HK-2 (cell line): ENCODE results near the gene FAM163B.

ENCODE experiments used
- DNase-seq: peaks from one replicate; pipeline ENCODE4 v3.0.0-alpha.2; 2018; ENCODE audit not compliant: unreplicated experiment

Gene FAM163B

DNA sequence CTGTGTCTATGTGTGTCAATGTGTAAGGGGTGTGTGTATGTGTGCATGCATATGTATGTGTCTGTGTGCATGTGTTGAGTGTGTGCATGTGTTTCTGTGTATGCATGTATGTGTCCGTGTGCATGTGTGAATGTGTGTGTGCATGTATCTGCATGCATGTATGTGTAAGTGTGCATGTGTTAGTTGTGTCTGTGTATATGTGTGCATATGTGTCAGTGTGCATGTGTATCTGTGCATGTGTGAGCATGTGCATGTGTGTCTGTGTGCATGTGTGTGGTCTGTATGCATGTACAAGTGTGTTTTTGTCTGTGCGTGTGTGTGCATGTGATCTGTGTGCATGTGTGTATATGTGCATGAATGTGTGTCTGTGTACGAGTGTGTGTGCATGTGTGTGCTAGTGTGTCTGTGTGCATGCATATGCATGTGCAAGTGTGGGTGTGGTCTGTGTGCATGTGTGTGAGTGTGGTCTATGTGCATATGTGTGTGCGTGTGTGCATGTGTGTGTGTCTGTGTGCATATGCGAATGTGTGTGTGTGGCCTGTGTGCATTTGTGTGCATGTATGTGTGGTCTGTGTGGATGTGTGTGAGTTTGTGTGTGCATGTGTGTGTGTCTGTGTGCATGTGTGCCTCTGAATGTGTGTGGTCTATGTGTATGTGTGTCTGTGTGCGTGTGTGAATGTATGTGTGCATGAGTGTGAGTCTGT is 9.6 kb downstream of the FAM163B start:
- no peak for DNase-seq

DNA sequence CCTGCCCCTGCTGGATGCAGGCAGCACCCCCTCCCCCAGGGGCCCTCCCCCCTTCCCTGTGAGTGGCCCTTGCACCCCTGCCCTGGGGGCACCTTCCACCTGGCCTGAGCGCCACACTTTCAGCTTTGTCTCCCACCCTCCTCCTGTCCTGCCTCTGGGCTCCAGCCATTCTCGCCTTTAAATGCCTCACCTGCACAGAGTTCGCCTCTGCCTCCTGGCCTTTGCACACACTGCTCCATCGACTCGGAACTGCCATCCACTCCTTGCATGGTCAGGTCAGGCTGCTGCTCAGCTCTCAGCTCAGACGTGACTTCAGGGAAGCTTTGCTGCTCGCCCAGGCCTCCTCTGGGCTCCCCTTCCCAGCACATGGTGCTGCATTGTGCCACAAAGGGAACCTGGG is 10.2 kb downstream of the FAM163B start:
- DNase-seq = no peak

DNA sequence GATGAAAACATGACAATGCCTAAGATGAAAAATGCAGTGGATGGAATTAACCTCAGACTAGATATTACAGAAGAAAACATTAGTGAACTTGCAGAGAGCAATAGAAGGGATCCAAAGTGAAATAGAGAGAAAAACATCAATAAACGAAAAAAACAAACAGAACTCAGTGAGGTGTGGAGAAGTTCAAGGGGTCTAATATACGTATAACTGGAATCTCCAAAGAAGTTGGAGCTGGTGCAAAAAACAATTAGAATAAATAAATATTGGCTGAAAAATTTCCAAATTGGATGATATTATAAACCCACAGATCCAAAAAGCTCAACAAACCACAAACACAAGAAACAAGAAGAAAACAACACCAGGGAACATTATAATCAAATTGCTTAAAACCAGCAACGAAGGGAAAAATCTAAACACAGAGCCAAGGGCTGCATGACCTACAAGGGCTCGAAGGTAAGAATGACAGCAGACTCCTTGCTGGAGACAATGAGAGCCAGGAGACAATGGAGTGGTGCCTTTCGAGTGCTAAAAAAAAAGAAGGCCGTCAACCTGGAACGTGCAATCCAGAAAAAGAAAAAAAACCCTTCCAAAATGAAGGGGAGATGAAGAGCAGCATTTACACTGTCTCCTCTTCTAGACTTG is 11.8 kb downstream of the FAM163B start:
- no peak for DNase-seq

DNA sequence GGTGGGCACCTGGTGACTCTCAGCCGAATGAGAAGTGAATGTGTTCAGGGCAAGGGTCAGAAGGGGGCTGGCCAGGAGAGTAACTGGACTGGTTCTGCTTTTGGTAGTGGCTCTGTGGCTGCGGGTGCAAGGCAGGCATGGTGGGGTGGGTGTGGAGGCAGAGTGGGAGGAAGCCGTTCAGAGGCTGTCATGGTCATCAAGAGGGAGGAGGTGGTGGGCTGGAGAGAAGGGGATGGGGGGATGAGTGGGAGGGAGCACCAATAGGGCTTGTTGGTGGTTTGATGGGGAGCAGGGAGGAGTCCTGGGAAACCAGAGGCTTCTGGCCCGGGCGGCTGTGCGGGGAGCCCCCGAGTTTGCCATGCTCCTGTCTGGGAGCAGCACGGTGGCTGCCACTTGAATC is 13.3 kb downstream of the FAM163B start:
- no peak for DNase-seq

DNA sequence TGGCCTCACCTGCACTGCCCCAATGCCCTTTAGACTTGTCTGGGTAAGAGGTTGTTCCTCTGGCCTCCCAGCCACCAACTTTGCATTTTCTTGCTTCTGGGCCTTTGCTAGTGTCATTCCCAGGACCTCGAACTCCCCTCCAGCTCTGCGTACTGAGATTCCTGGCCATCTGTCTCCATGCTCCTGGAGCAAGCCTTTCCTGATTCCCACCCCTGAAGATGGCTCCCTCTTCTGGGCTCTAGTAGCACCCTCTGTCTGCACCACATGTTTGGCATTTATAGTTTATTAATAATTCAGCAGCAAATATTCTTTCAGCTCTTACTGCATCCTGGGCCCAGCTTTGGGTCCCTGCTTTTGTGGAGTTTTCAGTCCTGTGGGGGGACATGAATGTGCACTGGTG is 14.9 kb downstream of the FAM163B start:
- DNase-seq = no peak

DNA sequence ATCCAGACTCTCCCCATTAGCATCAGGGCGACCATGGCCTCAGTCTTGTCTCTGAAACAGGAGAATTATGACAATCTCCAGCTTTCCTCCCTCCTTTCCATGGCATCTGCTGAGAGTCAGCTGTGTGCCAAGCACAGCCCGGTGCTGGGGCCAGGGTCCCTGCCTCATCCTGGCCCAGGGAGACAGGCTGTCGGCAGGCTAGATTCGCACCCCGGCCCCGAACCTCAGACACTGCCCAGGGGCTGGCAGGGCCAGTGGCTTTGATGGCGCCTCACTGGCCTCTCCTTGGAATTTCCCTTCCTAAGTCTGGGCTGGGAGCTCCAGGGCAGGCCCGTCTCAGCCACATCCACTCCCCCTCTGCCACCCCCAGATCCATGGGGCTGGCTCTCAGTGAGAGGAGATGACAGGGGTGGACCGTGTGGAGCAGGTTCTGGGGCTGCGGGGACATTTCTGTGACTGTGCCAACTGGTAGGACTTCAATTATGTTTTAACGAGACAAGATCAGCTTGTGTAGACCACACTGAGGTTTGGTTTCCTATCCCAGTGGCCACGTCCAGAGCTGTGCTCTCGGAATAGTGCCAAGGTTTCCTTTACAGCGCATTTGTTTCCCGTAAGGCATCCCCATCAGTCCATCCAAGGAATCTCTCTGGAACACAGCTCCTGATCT is 15.5 kb downstream of the FAM163B start:
- DNase-seq = no peak

DNA sequence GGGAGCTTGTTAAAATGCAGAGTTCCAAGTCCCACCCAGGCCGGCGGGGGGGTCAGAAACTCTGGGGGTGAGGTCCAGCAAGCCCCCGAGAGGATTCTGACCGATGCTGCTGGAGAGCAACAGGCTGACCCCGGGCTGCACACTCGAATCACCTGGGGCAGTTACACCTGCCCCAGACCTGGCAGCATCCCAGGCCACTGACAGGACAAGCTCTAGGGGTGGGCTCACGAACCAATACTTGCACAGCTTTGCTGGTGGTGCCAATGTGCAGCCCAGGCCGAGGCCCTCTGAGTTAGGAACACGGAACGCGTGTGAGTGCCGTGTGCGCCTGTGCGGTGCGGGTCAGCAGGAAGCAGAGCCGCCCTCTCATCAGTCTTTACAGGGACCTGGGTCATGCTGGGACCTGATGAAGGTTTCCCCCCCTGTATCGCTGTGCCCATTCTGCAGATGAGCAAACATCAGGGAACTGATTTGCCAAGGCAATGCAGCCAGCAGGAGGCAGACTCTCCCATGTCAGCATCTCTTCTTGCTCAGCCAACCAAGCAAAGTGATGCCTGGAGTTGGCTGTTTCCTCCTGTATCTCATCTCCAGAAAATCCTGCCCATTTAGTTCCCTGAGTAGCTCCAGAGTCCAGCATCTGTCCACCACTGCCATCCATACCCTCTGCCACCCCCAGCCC is 16.3 kb downstream of the FAM163B start:
- DNase-seq = no peak

DNA sequence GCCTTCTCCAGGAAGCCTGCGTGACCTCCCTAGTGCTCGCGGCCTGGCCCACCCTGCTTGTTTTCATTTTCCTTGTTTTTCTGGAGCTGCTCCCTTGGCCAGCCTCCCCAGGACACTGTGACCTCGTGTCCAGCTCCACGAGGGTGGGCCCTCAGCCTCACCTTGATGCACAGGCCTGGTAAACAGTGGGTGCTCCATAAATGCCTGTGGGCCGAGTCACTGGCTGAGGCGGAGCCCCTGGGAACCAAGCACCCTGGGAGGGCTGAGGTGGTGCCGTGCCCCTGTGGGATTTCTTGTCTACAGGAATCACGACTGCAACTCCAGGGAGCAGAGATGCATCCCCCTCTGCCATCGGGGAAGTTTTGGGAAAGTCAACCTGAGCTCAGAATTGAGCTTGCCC is 17.2 kb downstream of the FAM163B start:
- DNase-seq = no peak

DNA sequence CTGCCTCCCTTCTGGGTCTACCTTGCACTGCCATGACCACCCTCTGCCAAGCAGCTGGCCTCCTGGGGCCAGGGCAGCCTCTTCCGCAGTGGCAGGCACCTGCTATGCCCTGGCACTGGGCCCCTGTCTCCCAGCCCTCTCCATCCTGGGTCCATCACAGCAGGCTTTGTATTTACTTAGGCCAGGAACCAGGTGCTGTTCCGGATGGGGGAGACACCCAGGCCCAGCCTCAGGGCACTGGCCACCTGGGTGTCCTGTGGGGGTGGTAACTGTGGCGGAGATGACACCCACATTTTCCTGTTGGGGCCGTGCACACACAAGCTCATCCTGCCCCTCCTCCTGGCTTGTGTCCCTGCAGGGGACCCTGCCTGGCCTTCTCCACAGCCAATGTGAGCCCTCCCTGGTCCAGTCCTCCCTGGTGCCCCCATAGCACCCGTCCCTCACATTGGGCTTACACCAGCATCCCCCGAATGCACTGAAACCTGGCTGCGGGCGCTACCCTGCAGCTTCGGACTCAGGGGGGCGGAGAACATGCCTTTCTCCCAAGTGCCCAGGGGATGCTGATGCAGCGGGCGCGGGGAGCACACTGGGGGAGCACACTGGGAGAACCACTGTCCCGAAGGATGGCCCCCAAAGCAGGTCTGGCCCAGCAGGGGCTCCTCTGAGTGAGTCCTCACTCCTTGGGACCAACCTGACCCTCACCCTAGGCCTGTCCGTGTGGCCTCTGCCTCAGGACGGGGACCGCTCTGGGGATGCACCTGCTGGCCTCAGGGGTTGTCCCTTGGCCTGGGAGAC is 17.9 kb downstream of the FAM163B start:
- no peak for DNase-seq

DNA sequence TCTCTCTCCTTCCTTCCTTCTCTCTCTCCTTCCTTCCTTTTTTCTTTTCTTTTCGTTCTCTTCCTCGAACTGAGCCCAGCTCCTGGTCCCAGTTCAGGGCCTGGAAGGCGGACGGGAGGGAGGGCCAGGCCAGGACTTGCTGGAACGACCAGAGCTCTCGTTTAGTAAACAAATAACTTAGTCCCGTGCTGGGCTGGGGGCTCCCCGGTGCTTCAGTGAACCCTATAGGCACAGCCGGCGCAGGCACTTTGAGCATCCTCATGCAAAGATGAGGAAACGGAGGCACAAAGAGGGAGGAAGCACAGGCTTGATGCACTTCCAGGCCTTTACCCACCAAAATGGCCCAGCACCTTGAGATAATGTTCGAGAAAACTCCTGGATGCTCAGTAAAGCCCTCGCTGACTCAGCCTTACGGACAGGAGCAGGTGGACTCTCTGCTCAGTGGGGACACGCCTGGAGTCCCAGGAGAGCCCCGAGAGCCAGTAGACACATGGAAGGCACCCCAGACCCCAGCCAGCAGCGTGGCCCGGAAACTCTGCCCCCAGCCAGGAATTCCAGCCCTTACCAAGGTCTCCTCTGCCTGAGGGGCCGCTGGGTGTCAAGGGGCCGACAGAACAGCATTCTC is 18.8 kb downstream of the FAM163B start:
- DNase-seq = no peak

DNA sequence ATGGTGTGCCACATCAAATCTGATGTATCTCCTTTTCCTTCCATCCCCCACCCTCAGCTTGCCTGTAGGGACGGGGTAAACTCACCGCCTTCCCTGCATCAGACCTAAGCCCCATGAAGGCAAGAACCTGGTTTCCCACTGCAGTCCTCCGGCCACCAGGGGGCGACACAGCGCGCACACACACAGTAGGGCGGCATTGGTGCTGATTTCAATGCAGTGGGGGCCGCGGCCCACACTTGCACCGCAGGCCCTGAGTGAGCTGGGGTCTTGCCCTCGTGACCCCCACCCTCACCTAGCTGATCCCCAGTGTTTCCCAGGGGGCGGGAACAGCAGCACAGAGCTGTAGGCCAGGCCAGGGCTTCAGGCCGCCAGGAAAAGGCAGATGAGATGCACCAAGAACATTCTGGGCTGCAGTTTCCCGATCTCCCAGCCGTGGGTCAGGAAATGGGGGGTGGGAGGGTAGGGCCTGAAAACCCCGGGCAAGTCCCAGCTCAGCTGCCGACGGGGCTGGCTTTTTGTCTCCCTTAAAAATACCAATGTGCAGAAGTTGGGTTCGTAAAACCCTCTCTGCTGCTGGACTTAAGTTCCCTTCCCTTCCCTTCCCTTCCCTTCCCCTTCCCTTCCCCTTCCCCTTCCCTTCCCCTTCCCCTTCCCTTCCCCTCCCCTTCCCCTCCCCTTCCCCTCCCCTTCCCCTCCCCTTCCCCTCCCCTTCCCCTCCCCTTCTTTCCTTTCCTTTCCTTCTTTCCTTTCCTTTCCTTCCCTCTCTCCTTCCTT is 19.5 kb downstream of the FAM163B start:
- DNase-seq = no peak

DNA sequence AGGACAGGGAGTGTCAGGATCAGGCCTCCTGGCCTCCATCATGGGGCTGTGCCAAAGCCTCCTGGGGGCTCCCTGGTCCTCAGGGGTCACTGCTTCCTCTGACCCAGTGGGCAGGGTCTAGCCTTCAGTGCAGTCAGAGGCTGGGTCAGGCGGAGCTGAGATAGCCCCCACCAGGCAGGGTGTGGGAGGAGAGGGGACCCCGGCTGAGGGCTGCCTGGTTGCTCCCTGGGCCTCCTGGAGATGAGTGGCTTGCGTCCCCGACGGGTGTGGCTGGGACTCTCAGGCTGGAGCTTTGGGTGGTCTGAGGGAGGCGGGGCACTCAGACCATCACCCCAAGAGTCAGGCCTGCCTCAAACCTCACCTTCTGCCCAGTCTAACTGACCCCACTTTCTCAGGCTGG is 21.7 kb downstream of the FAM163B start:
- DNase-seq = no peak

DNA sequence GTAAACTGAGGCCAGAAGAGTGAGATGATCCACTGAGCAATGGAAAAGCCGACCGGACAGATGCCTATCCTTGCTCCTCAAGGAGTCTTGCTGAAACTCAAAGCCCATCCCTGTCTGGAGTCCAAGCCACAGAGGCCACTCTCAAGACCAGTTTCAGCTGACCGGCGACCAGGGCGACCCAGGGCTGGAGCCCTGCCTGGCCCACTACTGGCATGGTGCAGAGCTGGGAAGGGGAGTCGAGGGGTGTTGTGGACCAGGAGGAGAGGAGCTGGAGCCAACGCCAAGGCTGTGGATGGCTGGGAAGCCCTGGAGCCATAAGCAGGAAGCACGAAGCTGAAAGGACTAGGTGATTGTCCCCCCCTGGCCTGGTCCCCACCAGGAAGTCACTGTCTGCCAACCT is 22.1 kb downstream of the FAM163B start:
- no peak for DNase-seq

DNA sequence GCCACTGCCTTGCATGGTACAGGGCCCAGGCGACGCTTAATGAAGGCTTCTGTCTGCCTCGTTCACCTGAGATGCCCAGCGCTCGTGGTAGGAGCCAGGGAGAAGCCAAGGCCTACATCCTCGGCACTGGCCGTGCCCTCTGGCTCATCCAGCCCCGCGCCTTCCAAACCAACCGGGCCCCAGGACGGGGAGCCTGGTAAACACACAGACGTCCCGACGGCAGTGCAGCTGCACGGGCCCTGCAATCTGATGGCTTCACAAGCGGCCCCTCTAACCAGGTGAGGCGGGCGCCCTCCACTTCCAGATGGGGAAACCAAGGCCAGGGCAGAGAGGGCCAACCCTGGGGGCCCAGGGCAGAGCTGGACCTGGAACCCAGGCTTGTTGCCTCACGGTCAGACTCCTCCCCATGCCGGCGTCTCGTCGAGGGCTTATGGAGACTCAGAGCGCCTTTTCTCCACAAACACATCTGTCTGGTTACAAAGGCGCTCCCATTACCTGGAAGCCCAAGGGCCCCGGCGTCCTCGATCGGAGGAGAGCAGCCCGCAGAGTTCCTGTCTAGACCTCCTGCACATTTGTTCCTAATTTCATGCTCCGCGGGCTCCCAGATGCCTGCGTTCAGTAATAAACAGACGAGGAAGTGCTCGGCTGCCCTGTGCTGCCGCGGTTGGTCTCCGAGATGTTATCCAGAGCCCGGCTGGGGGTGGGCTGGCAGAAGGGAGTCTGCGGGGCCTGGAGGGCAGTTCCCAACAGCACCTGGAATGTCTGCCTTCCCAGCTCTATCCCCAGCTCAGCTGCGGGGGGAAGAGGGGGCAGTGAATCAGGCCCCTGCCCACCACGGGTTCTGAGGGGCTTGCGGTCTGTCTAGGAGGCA is 23.5 kb downstream of the FAM163B start:
- DNase-seq = no peak

DNA sequence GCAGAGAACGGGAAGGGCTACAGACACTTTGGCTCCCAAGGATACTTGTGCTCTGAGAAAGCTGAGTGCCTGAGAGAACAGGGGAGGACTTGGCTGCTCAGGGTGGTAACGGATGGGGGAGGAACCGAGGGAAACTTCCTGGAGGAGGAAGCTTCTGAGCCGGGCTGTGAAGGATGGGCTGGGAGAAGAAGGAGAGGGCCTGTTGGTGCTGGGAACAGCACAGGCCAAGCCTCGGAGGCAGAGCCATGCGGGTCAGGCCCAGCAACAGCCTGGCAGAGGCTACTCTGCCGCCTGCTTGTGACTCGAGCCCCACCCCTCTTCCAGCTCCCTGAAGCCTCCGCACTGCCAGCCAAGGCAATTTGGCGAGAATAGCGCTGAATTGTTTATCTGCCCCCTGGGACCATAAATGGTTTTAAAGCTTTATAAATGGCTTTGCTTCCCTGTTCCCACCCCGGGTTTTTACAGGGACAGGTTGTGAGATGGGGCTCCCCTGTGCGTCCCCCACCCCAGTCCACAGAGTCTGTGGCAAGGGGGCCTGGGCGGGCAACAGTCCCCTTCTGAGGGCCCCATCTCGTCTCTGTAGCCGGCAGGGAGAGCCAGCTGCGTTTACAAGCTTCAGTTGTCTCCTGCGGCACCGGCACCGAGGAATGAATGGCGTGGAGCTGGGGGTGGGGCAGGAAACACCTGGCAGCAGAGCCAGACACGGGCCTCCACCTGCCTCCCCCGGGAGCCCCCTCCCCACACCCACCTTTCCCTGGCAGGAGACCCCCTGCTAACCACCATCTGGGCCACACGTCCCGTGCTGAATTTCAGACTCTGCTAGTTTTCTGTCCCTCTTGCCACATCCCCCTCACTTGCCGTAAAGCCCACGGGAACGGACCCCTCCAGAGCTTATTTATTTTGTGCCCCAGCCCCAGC is 24.4 kb downstream of the FAM163B start:
- DNase-seq = no peak

DNA sequence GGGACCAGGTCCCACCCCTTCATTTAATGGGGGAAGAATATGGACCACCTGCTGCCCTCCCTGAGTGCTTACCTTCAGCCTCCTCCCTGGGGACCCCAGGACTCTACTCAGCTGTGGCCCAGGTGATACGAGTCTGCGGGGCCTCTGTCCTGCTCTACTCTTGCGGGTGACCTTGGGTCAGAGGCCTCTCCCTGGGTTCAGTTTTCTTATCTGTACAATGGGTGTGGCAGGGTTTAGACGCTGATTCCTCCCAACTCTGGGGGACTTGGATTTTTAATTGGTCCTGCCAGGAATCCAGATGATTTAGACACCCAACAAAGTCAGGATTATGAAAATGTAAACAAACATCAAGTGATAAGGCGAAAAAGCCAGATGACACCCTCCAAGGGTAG is 25.0 kb downstream of the FAM163B start:
- no peak for DNase-seq

DNA sequence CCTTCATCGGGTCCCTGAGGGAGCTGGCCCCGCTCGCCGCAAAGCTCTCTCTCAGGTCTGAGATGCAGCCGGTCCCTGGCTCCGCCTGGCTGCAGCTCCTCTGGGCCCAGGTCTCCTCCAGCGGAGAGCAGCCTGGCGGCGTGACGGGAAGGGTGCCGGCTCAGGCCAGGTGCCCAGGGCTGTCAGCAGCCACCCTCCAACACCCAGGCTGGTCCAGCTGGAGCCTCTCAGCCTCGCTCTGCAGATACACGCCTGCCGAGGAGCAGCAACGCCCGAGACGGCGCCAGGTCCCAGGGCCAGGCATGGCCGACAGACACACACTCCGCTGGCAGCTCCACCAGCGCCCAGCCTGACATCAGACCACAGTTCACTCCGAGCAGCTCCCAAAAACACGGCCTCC is 25.6 kb downstream of the FAM163B start:
- no peak for DNase-seq

DNA sequence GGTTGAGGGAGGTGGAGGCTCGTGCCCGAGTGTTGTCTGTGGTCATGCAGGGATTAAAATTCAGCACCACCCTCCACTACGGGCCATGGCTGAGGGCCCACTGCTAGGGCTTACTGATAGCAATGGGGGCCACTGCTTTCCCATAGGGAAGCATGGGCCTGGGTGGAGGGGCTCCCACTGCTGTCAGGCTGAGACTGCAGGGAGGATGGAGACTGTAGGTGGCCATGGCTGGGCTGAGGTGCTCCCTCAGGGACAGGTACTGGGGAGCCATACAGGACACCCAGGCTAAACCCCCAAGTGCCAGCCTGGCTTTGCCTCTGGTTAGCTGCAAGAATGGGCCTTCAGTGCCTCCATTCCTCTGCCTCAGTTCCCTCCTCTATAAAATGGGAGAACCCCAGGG is 26.1 kb downstream of the FAM163B start:
- no peak for DNase-seq
